ENCODE measurements around the gene TSPAN13. TPM values are rescaled to one million over a fixed set of nuclear protein-coding genes. Genes with fewer than 3 reads are reported as not detected.

The TSPAN13 gene
- 50.2 TPM for total RNA-seq

DNA sequence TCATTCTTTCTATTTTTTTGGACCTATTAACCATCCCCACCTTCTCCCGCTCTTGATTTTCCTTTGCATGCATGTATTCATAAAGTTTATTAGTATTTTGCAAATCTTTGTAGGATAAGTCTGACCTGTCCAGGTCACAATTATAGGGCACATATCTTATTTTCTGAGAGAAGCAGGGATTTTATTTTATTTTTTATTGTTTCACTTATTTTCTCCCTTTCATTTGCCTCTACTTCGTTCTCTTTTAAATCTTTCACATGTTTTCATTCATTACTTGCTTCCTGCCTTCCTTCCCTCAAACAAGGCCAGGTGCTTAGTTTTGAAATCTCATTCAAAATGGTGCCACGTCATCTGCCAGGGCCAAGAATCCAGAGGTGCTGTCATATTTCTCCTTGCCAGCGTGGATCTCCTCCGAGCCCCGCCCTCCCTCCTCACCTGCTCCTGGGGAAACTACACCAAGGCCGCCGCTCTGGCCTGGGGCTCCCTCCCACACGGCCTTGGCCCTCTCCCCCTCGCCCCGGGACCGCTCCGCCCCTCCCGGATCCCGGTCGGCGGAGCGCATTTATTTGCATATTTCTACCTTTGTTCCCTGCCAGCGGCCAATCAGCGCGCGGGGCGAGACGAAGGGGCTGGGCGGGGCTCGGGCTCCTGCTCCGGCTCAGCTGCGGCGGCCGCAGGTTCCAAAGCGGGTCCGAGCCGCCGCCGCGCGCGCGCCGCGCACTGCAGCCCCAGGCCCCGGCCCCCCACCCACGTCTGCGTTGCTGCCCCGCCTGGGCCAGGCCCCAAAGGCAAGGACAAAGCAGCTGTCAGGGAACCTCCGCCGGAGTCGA is at the start of gene TSPAN13:
Gene TSPAN13 (plus strand): TSS at position 654 of the 830 bp plus-strand sequence. CDS start 213 bp downstream, outside the sequence.
- peak; percentile 87 for DNase-seq (ENCODE audit: low spot score)

DNA sequence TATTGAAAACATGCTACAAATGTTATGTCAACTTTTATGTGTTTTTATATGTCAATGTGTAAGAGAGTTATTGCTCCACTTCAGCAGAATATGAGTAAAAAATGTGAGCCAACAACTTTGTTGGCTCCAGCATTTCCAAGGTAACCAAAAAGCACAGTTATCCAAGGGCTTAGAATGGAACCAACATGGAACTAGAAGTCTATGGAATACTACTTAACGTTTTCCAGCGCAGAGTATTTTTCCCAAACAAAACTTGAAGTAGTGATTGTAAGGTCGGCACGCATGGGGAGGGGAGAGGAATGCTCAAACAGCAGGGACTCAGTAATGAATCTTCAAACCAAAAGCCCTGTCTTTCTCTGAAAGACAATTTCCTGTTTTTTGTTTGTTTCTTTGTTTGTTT is 45.0 kb upstream of the TSPAN13 start:
- DNase-seq (ENCODE audit: low spot score): no peak

GRCh38 chr7:16708980-16709379 is 44.6 kb upstream of the TSPAN13 start:
- no peak for DNase-seq (ENCODE audit: low spot score)

- no peak for DNase-seq (ENCODE audit: low spot score)
Observed at GRCh38 chr7:16710651-16711050, 42.9 kb upstream of the TSPAN13 start.

GRCh38 chr7:16711730-16712129 is 41.8 kb upstream of the TSPAN13 start:
- no peak for DNase-seq (ENCODE audit: low spot score)

DNA sequence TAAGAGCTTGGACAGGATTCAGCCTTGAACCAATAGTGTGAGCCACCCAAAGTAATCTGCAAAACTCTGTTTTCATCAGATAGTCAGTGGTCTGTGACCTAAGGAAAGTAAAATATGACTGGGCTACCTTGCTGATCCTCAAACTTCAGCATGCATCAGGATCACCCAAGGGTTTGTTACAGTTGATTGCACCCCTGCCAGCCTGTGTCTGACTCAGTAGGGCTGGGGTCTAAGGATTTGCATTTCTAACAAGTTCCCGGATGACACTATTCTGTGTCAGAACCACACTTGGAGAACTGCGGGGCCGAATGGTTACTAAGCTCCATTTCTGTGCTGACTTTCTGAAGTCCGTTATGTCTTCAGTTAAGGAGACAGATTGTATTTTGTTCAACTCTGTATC is 40.6 kb upstream of the TSPAN13 start:
- DNase-seq (ENCODE audit: low spot score): no peak

GRCh38 chr7:16715928-16716327 is 37.6 kb upstream of the TSPAN13 start:
- DNase-seq (ENCODE audit: low spot score): no peak

DNA sequence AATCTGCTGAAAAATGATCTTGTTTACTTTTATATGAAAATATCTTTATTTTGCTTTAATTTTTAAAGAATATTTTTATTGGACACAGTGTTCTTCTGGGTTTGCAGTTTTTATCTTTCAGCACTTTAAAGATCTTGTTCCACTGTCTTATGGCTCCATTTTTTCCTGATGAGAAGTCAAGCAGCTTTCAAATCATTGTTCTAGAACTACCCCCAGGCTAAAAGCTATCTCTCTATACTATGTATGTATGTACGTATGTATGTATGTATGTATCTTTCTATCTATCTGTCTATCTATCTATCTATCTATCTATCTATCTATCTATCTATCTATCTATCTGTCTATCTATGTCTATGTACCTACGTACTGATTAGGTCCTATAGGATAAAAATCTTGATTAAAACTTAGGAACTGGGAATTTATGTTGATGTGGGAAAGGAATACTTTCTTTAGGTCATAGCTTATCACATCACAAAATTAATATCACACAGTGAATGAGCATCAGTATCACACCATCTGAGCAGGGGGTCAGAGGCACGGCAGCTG is 35.4 kb upstream of the TSPAN13 start:
- DNase-seq (ENCODE audit: low spot score): no peak

GRCh38 chr7:16719699-16720098 is 33.9 kb upstream of the TSPAN13 start:
- no peak for DNase-seq (ENCODE audit: low spot score)

DNA sequence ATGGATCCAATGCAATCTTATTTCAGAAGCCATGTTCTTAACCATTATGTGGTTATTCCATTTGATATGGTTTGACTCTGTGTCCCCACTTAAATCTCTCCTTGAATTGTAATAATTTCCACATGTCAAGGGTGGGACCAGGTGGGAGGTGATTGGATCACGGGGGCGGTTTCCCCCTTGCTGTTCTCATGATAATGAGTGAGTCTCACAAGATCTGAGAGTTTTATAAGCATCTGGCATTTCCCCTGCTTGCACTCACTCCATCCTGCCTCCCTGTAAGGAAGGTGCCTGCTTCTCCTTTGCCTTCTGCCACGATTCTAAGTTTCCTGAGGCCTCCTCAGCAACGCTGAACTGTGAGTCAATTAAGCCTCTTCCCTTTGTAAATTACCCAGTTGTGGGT is 32.0 kb upstream of the TSPAN13 start:
- no peak for DNase-seq (ENCODE audit: low spot score)

DNA sequence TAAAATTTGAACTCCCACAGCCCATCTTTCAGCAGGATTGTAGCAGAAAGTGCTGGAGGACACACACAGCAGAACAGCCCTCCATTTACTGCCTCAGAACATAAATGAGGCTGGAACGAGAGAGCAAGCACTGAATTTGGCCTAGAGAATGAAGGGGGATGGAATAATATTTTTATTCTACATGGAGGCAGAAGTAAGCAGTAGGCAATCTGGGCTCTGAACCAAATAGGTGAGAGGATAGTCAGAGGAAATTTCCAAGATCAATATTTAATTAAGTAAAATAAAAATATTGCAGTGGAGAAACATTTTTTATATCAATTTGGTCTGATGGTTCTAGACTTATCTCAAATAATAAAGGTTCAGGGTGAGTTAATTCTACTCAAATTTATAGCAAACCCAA is 29.2 kb upstream of the TSPAN13 start:
- DNase-seq (ENCODE audit: low spot score): no peak

- DNase-seq (ENCODE audit: low spot score): no peak
Observed at GRCh38 chr7:16726189-16726588, 27.4 kb upstream of the TSPAN13 start.

DNA sequence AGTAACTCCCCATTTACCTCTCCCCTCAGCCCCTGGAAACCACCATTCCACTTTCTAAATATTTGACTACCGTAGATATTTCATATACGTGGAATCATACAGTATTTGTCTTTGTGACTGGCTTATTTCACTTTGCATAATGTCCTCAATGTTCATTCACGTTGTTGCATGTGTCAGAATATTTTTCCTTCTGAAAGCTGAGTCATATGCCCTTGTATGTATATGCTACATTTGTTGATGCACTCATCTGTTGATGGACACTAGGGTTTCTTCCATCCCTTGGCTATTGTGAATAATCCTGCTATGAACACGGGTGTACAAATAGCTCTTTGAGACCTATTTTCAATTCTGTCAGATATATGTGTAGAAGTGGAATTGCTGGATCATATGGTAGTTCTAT is 25.8 kb upstream of the TSPAN13 start:
- DNase-seq (ENCODE audit: low spot score): no peak

GRCh38 chr7:16728811-16729210 is 24.7 kb upstream of the TSPAN13 start:
- no peak for DNase-seq (ENCODE audit: low spot score)

- DNase-seq (ENCODE audit: low spot score): no peak
Observed at GRCh38 chr7:16729541-16729940, 24.0 kb upstream of the TSPAN13 start.

DNA sequence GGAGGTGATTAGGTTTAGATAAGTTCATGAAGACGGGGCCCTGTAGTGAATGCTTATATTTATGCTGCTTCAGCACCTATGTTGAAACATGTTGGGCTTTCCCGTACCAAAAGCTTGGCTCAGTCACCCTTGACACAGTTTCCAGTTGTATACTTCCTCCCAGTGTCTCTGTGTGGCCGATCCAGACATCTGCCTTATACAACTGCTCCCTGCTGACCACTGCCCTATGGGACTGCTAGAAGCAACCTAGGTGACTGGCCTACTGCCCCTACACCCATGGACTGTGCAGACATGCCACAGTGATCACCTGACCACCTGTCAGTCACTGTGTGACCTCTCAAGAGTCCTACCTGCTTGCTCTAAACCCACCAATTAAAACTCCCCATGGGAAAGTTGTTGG is 22.6 kb upstream of the TSPAN13 start:
- no peak for DNase-seq (ENCODE audit: low spot score)

DNA sequence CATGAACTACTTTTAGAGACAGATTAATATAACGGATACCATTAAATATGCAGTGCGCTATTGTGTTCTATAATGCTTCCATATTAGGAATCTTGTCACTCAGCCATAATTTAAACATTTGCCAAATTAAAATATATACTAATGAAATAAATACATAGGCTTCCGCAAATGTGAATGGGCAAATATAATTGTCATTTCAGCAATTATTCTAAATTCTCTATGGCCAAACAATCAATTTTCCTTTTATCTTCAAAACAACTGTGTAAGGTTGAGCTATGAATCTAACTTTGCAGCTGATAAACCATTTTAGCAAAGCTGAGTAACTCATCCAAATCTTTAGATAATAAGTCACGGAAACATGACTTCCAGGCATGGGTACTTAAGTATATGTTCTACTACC is 20.7 kb upstream of the TSPAN13 start:
- no peak for DNase-seq (ENCODE audit: low spot score)

DNA sequence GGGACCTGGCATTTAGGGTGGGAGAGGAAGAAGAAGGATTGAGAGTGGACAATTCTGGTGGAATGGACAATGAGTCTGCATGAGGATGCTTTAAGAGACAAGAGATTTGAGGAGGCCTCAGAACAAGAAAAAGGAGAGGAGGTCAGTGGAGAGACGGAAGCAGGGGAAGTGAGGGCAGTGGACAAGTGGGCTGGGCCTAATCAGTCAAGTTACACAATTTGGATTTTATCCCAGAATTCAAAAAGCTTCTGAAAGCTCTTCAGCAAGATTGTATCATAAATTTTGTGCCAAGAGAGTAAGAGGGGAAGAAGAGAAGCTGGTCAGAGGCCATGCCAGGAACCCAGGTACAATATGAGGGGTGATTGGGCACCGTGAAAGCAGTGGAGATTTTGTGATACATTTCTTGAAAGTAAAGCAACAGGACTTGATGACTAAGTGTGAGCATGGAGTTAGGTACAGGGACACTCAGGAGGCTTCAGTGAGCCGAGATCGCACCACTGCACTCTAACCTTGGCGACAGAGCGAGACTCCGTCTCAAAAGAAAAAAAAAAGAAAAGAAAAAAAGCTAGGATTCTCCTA is 19.3 kb upstream of the TSPAN13 start:
- DNase-seq (ENCODE audit: low spot score): no peak

GRCh38 chr7:16735020-16735419 is 18.5 kb upstream of the TSPAN13 start:
- DNase-seq (ENCODE audit: low spot score): no peak

DNA sequence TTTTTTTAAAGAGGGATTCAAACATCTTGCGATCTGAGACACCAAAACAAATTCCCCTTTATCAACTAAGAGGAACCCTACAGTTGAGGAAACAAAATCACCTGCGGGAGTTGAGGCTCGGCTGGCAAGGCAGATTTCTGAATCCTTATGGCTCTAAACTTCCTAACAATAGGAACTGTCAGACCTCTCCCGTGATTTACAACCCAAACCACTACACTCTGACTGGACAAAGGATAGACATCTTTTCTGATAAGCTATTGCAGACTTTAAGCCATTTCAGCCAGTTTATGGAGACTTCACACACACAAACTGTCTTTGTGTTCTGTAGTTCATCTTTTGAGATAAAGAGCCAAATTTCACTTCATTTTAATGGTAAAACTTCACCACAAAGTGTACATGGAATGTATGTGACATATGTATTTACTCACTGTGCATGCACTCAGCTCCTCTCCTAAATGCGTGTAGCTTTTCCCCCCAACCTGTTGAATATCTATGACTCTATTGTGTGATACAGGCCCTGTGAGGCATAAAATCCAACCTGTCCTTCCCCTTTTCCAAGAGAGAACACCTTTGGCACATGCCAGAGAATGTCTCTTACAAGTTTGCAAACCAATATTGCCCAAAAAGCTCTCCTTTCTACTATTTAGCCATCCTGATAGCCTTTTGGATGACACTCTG is 15.4 kb upstream of the TSPAN13 start:
- DNase-seq (ENCODE audit: low spot score): no peak

GRCh38 chr7:16739863-16740622 is 13.5 kb upstream of the TSPAN13 start:
- DNase-seq (ENCODE audit: low spot score): no peak

GRCh38 chr7:16740623-16740953 is 13.0 kb upstream of the TSPAN13 start:
- DNase-seq (ENCODE audit: low spot score): no peak

Data from ureter (tissue), 1 donor.